ENCODE results near the gene MRPS21. TPM values are rescaled to one million over a fixed set of nuclear protein-coding genes. Genes with fewer than 3 reads are reported as not detected.

MRPS21 gene
- total and polyA plus RNA-seq, 2 of the 8 experiments (the other 6 are each of a cell fraction or from before 2014, with no cell fraction given): 81.9 to 99.8 TPM

- ChIA-PET POLR2A (ENCODE audit: partially characterized antibody) (interaction anchor here (1.3 to 25.2 kb wide), 3 partner anchors 9 to 23 kb away, joined by 3 to 535 read pairs (median 114); partner anchors contain the start of genes APH1A, C1orf54 and CA14), CTCF (ENCODE audit: partially characterized antibody) (interaction anchor here (1.6 to 16.5 kb wide), 3 partner anchors 9 to 40 kb away, joined by 5 to 326 read pairs (median 43); partner anchors contain the start of genes APH1A, C1orf54 and CA14)
- H3K18ac ChIP-seq (ENCODE audit: extremely low read depth, low read length): no peak overlapping the region
- TF ChIP-seq SIN3A (conservative IDR thresholded peaks at IDR 0.05 in 1 of 2, IDR thresholded peaks at IDR 0.05 in 1 of 2; ENCODE audit: low read depth in 1 of 2, low read length in 2 of 2): no peak
- no peak for TF ChIP-seq ASH2L (IDR thresholded peaks at IDR 0.05; ENCODE audit: low read length)
- TF ChIP-seq PHF8 (conservative IDR thresholded peaks at IDR 0.05; ENCODE audit: low read depth, low read length): no peak
- no peak for TF ChIP-seq HDAC6 (IDR thresholded peaks at IDR 0.05; ENCODE audit: low read depth, low read length)
- TF ChIP-seq POLR2A (IDR thresholded peaks at IDR 0.05; ENCODE audit: control extremely low read depth in 1 of 2, low read depth in 2 of 2, low read length in 2 of 2): no peak
- no peak for TF ChIP-seq EZH2 (IDR thresholded peaks at IDR 0.05; ENCODE audit: low read depth, low read length, severe bottlenecking)
- TF ChIP-seq TBP (IDR thresholded peaks at IDR 0.05; ENCODE audit: low read depth, low read length): no peak
- no peak for TF ChIP-seq JUND (IDR thresholded peaks at IDR 0.05; ENCODE audit: low read length)
- H3K27ac ChIP-seq (ENCODE audit: low read depth, low read length): no peak overlapping the region
- H2BK15ac ChIP-seq (ENCODE audit: low read length): no peak overlapping the region
- H4K5ac ChIP-seq (ENCODE audit: insufficient read length, low read depth, low read length): no peak overlapping the region
- FAIRE-seq: no peak
- no peaks in the 10 kb centered on the region for H3K79me1 ChIP-seq (ENCODE audit: low read depth, low read length)
- H2BK12ac ChIP-seq (ENCODE audit: low read depth, low read length): no peak overlapping the region
- 84% methylated on average over 6 of the region's 6 CpGs; no CpG with 5 or more reads in 1 of the 2 experiments for WGBS, 2 experiments (ENCODE audit: extremely low coverage in 1 of 2, insufficient coverage in 1 of 2, insufficient read length in 1 of 2, insufficient replicate concordance in 2 of 2, low coverage in 1 of 2, low lambda C conversion rate in 2 of 2, missing lambda C conversion rate in 1 of 2)
- no peak overlapping the region for H4K8ac ChIP-seq (ENCODE audit: extremely low read depth, insufficient read depth, low read length)
- H3K23ac ChIP-seq (ENCODE audit: insufficient read length): no peak overlapping the region
- no peak overlapping the region for H3K4ac ChIP-seq (replicated peaks; ENCODE audit: insufficient read length, low read depth, low read length)
- DNase-seq (ENCODE audit: low read depth in 1 of 2, low spot score in 2 of 2): no peak
- H3K4me3 ChIP-seq (ENCODE audit: extremely low read depth in 1 of 4, insufficient read depth in 2 of 4, low read depth in 3 of 4, low read length in 4 of 4): no peak overlapping the region
- no peak overlapping the region for H2AFZ ChIP-seq (ENCODE audit: low read length)
- no peaks in the 10 kb centered on the region for H3K79me2 ChIP-seq (ENCODE audit: control insufficient read depth in 1 of 2, insufficient read depth in 2 of 2, low read length in 2 of 2)
- no peak overlapping the region for H3K56ac ChIP-seq (replicated peaks; ENCODE audit: insufficient read length, low read depth, low read length)
- H3K9ac ChIP-seq (replicated peaks in 1 of 4; ENCODE audit: extremely low read depth in 1 of 4, low read depth in 3 of 4, low read length in 3 of 4): no peak overlapping the region
- peaks cover 8% of the 10 kb centered on the region; the same call in 1 of the 2 replicates for H3K23me2 ChIP-seq (ENCODE audit: low read depth, low read length)
- peaks cover 0 to 4% (median 2%) of the 10 kb centered on the region in 4 experiments; a peak in 2 of 7 replicates for H3K4me1 ChIP-seq (replicated peaks in 1 of 4; ENCODE audit: control insufficient read depth in 3 of 4, insufficient read depth in 4 of 4, low read length in 3 of 4)
- no peak overlapping the region for H3K14ac ChIP-seq (ENCODE audit: insufficient read length)
- H3K27me3 ChIP-seq (replicated peaks in 1 of 4; ENCODE audit: control insufficient read depth in 3 of 4, extremely low read depth in 1 of 4, insufficient read depth in 3 of 4, low read length in 3 of 4): peaks cover 0 to 7% (median 7%) of the 10 kb centered on the region in 4 experiments; a peak in 4 of 7 replicates
- H2AK5ac ChIP-seq (ENCODE audit: low read depth, low read length): no peak overlapping the region
- H3K36me3 ChIP-seq (ENCODE audit: control insufficient read depth in 2 of 4, insufficient read depth in 4 of 4, low read length in 3 of 4): peaks cover 0 to 10% (median 4%) of the 10 kb centered on the region in 4 experiments; a peak in 5 of 8 replicates
- no peak overlapping the region for H2BK5ac ChIP-seq (ENCODE audit: low read depth, low read length)
- peaks cover 0 to 2% of the 10 kb centered on the region in 2 experiments for H4K20me1 ChIP-seq (replicated peaks in 1 of 2; ENCODE audit: control insufficient read depth in 1 of 2, insufficient read depth in 2 of 2, low read length in 2 of 2)
- H2BK120ac ChIP-seq (replicated peaks; ENCODE audit: low read depth, low read length): no peak overlapping the region
- no peak overlapping the region for H2BK20ac ChIP-seq (ENCODE audit: low read length)
- H3K4me2 ChIP-seq (ENCODE audit: insufficient read depth in 1 of 2, low read depth in 2 of 2, low read length in 2 of 2): peak overlapping the region in 1 of 2 experiments; percentile 84; a peak in 1 of 4 replicates
- no peak overlapping the region for H4K91ac ChIP-seq (replicated peaks; ENCODE audit: insufficient read length, low read length)
- H3K9me3 ChIP-seq (ENCODE audit: insufficient read depth in 2 of 2, low read depth in 1 of 2, low read length in 1 of 2): no peaks in the 10 kb centered on the region
Observed at GRCh38 chr1:150280138-150280707, 13.4 kb upstream of the MRPS21 start.

Data from H1 (cell line).